Tibial artery (tissue), 4 donors: ENCODE data around the gene RAD50.

ENCODE experiments used
- DNase-seq, 2 donors: peaks; one replicate each; pipeline ENCODE4 v3.0.0-alpha.2; 2019
- H3K27ac ChIP-seq, 2 donors: fragments of 200-600 bp; sonication (generic) in 1 of 2; 1 replicate in 1 of 2; 2 replicates in 1 of 2; pipeline ENCODE4 v1.5.1; 2018 to 2019; ENCODE audit warnings: mild to moderate bottlenecking in 1 of 2
- H3K27me3 ChIP-seq, 2 donors: fragments of 200-600 bp; sonication (generic) in 1 of 2; one replicate each; pipeline versions ENCODE4 v1.5.1 to v1.6.0; 2016 to 2019
- H3K36me3 ChIP-seq, 3 donors: fragments of 200-600 bp; sonication (generic) in 2 of 3; one replicate each; pipeline ENCODE4 v1.5.1; 2016 to 2019; ENCODE audit warnings: mild to moderate bottlenecking in 2 of 3
- H3K4me1 ChIP-seq, 4 donors: fragments of 200-600 bp; sonication (generic) in 2 of 4; 1 replicate in 3 of 4; 2 replicates in 1 of 4; pipeline ENCODE4 v1.5.1; 2016 to 2019
- H3K4me3 ChIP-seq, 2 donors: fragments of 200-600 bp; sonication (generic) in 1 of 2; 1 replicate in 1 of 2; 2 replicates in 1 of 2; pipeline ENCODE4 v1.5.1; 2018 to 2019; ENCODE audit warnings: mild to moderate bottlenecking in 2 of 2
- H3K9me3 ChIP-seq, 3 donors: fragments of 200-600 bp; sonication (generic) in 1 of 3; one replicate each; pipeline ENCODE4 v1.5.1; 2016 to 2019
- CTCF ChIP-seq, 2 experiments: fragments of 200-600 bp in 1 of 2; fragments of 450-650 bp in 1 of 2; IDR thresholded peaks; one replicate each; pipeline ENCODE4 v1.5.1; 2017 to 2019; ENCODE audit warnings: antibody characterized with exemption in 2 of 2, mild to moderate bottlenecking in 1 of 2, moderate library complexity in 1 of 2
- intact Hi-C: fragments of 100-400 bp; cut with DNase I; formaldehyde crosslinking; loops from one replicate; pipeline ENCODE4 v1.15.0; 2023; ENCODE audit warnings: low total_unique reads

RAD50 gene

DNA sequence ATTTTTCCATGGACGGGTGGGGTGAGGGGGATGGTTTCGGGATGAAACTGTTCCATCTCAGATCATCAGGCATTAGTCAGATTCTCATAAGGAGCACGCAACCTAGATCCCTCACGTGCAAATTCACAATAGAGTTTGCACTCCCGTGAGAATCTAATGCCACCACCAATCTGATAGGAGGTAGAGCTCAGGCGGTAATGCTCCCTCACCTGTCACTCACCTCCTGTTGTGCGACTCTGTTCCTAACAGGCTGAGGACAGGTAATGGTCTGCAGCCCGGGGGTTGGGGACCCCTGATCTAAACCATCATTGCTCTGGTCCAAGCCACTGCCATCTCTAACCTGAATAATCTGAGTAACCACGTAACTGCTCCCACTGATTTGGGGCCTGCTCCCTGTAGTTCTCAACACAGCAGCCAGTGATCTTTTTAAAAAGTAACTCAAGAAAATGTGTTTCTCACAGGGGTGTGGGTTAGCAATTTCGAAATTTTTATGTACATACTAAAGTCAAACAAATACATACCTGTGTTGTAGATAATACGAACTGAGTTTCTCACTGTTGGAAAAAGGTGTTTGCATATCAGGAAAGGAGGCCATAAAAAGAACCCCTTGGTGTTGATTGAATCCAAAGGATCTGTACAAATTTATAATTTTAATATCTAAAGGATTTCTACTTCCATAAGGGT lies 89.9 kb downstream of the RAD50 start:
- no peak for DNase-seq
- Histone ChIP-seq H3K4me1 (no peaks in the 10 kb centered on the region), H3K27me3 (no peaks in the 10 kb centered on the region), H3K4me3 (no peak overlapping the region), H3K36me3 (peaks cover 16 to 24% (median 19%) of the 10 kb centered on the region in 3 donors), H3K9me3 (peaks cover 0 to 9% (median 8%) of the 10 kb centered on the region in 3 donors), H3K27ac (no peak overlapping the region)
- intact Hi-C loops, result no loop called here
- no peak for TF ChIP-seq CTCF (IDR thresholded peaks at IDR 0.05)

GRCh38 chr5:132647473-132647872 lies 90.7 kb downstream of the RAD50 start:
- Histone ChIP-seq H3K4me1 (no peaks in the 10 kb centered on the region), H3K4me3 (no peak overlapping the region), H3K27me3 (no peaks in the 10 kb centered on the region), H3K9me3 (peaks cover 0 to 9% (median 8%) of the 10 kb centered on the region in 3 donors), H3K27ac (no peak overlapping the region), H3K36me3 (peaks cover 8 to 16% (median 11%) of the 10 kb centered on the region in 3 donors)
- intact Hi-C loops, result no loop called here
- DNase-seq, result no peak
- TF ChIP-seq CTCF (IDR thresholded peaks at IDR 0.05), result no peak

GRCh38 chr5:132648355-132648754 lies 91.6 kb downstream of the RAD50 start:
- H3K4me1 ChIP-seq, result no peaks in the 10 kb centered on the region
- intact Hi-C loops, result no loop called here
- no peak for TF ChIP-seq CTCF (IDR thresholded peaks at IDR 0.05)
- DNase-seq, result no peak
- H3K27me3 ChIP-seq, result no peaks in the 10 kb centered on the region
- H3K27ac ChIP-seq, result no peak overlapping the region
- H3K36me3 ChIP-seq, result peaks cover 2 to 8% (median 3%) of the 10 kb centered on the region in 3 donors
- H3K9me3 ChIP-seq, result peaks cover 0 to 9% (median 8%) of the 10 kb centered on the region in 3 donors
- H3K4me3 ChIP-seq, result no peak overlapping the region

DNA sequence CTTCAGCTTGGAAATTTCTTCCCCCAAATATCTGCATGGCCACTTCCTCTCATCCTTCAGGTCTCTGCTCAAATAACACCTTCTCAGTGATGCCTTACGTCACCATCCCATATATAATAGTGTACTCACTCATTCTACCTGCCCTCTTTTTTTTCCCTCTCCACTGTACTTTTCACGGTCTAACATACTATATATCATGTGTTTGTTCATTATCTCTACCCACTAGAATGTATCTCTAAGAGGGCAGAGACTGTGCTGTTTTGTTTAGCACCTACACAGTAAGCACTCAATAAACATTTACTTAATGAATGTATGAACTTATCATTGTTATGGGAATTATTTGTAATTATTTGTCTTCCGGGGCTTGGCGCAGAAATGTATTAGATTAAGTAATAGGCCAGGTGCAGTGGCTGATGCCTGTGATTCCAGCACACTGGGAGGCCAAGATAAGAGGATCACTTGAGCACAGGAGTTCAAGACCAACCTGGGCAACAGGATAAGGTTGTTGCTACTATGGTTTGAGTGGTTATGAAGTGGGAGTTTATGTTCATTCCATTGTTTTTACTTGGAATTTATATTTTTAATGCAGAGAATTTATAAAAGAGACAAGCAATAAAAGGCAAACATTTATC lies 95.2 kb downstream of the RAD50 start:
- no peak for TF ChIP-seq CTCF (IDR thresholded peaks at IDR 0.05)

DNA sequence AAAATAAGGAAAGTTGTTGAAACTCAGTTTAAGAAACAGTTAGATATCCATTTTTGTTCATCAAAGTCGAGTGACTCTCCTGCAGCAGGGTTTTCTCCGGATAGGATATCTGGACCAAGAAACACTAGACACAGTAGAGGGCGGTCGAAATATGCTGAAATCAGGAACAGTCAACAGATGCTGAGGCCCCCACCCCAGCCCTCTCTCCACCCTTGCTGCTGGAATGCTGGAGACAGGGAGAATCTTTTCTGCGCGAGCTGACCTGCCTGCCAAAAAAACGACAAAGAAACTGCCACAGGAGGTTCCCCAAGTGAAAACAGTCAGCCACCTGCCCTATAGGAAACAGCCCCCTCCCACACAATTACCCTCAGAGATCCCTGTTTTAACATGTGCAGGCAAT lies 96.9 kb downstream of the RAD50 start:
- TF ChIP-seq CTCF (IDR thresholded peaks at IDR 0.05), result no peak
- Histone ChIP-seq H3K4me3 (no peak overlapping the region), H3K4me1 (peaks cover 0 to 13% (median 12%) of the 10 kb centered on the region in 4 donors), H3K9me3 (peaks cover 0 to 3% (median 2%) of the 10 kb centered on the region in 3 donors), H3K27ac (no peak overlapping the region), H3K36me3 (no peaks in the 10 kb centered on the region), H3K27me3 (peaks cover 2 to 19% of the 10 kb centered on the region in 2 donors)
- DNase-seq, result no peak
- intact Hi-C loops, result loop anchor here (10.0 kb wide), 1 partner anchor 161 kb away; the partner anchor contains the start of gene SOWAHA

More for the DNA sequence above, 95.2 kb downstream of the RAD50 start:
- Histone ChIP-seq H3K36me3 (no peaks in the 10 kb centered on the region), H3K9me3 (peaks cover 0 to 9% (median 8%) of the 10 kb centered on the region in 3 donors), H3K4me3 (no peak overlapping the region), H3K27me3 (peaks cover 2 to 19% of the 10 kb centered on the region in 2 donors), H3K4me1 (peaks cover 0 to 13% (median 12%) of the 10 kb centered on the region in 4 donors), H3K27ac (no peak overlapping the region)
- no peak for DNase-seq
- intact Hi-C loops, result loop anchor here (10.0 kb wide), 1 partner anchor 163 kb away; the partner anchor contains the start of gene SOWAHA
